Body of pancreas (tissue), 4 donors: ENCODE results near the gene WHRN. TPM values are rescaled to one million over a fixed set of nuclear protein-coding genes. Genes with fewer than 3 reads are reported as not detected.

ENCODE experiments used
- ATAC-seq: fragments of 150-250 bp; one replicate; pipeline ENCODE4 v1.9.1; 2016
- DNase-seq, 4 donors: peaks; one replicate each; pipeline ENCODE4 v3.0.0-alpha.2; 2019
- H3K27ac ChIP-seq, 4 donors: fragments of 200-600 bp; sonication (generic); 1 replicate in 3 of 4; 2 replicates in 1 of 4; pipeline versions ENCODE4 v1.5.1 to v1.6.1; 2016 to 2019; ENCODE audit warnings: mild to moderate bottlenecking in 1 of 4, mixed read lengths in 1 of 4, moderate library complexity in 1 of 4
- H3K27me3 ChIP-seq, 2 donors: fragments of 200-600 bp; sonication (generic); one replicate each; pipeline ENCODE4 v1.6.0; 2016; ENCODE audit warnings: mild to moderate bottlenecking in 1 of 2
- H3K36me3 ChIP-seq, 2 donors: fragments of 200-600 bp; sonication (generic); replicated peaks in 1 of 2; 2 replicates each; pipeline ENCODE4 v1.5.1; 2016; ENCODE audit warnings: low read depth in 2 of 2; ENCODE audit not compliant: insufficient read depth in 1 of 2
- H3K4me1 ChIP-seq: fragments of 200-600 bp; sonication (generic); one replicate; pipeline ENCODE4 v1.6.0; 2016
- H3K4me3 ChIP-seq, 2 donors: fragments of 200-600 bp; sonication (generic); 1 replicate in 1 of 2; 2 replicates in 1 of 2; pipeline ENCODE4 v1.5.1; 2016 to 2019
- H3K9me3 ChIP-seq, 3 donors: fragments of 200-600 bp; sonication (generic); 1 replicate in 2 of 3; 2 replicates in 1 of 3; pipeline ENCODE4 v1.5.1; 2016
- POLR2A ChIP-seq, 3 donors: fragments of 450-650 bp; IDR thresholded peaks; one replicate each; pipeline ENCODE4 v1.6.1; 2016; ENCODE audit warnings: antibody characterized with exemption in 3 of 3, mild to moderate bottlenecking in 2 of 3
- WGBS, 2 donors: methylation state at CpG; one replicate each; pipeline ENCODE4 v1.1.5; 2017; 5-methylcytosine and 5-hydroxymethylcytosine counted together
- intact Hi-C: fragments of 100-400 bp; cut with DNase I; formaldehyde crosslinking; loops from one replicate; pipeline ENCODE4 v1.15.1; 2023
- total RNA-seq, 2 donors: library from RNA; depleted of rRNA; stranded (reverse); fragments of >200 nt; gene quantifications; one replicate each; pipeline ENCODE4 v1.1.0, GENCODE V29; 2016
- TF ChIP-seq, protein P1 (sequence below), 7 experiments: fragments of 450-650 bp in 4 of 7; fragments of 200-600 bp in 3 of 7; sonication (generic) in 3 of 7; IDR thresholded peaks; one replicate each; pipeline ENCODE4 v1.5.1; 2016 to 2019; ENCODE audit warnings: antibody characterized with exemption in 7 of 7

Gene WHRN
- total RNA-seq, 2 donors from 2014 or later: 13.5 to 15.6 TPM

DNA sequence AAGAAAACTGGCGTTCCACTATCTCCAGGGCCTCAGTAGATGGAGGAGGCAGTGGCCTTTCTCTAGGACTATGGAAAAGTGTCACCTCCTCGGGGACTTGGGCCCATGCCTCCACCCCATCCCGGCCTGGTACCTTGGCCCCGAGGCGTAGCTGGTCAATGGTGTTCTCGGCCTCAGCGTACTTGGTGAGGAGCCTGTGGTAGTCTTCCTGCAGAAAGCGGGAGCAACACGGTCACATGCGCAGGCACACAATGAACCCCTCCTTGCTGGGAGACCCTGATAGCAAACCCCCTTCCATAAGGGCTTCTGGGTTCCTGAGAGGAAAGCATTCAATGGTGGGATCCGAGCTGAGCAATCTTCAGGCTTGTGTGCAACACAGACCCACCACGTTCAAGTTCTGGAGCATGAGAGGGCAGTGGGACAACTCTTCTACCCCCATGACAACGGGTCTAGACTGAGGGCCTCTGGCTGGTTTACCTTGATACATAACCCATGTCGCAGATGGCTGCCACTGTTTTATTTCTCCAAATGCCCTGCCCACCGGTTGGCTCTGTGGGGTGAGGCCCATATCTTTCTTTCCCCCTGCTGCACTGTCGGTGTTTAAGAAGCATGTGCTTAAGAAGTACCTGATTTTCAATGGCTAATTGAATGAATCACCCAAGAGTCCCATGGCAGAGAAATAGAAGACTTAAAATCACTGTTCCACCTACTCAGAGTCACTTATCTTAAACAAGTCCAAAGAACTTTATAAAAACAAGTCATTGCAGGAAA is 131.1 kb downstream of the WHRN start:
- 87 to 89% methylated on average over 15 to 16 of the region's 16 CpGs for WGBS, 2 donors
- peaks cover 0 to 4% of the 10 kb centered on the region in 2 donors for H3K36me3 ChIP-seq
- intact Hi-C loops: no loop called here
- ATAC-seq (no peak), DNase-seq (no peak)
- H3K9me3 ChIP-seq: no peaks in the 10 kb centered on the region
- no peak overlapping the region for H3K4me3 ChIP-seq
- H3K27me3 ChIP-seq: no peaks in the 10 kb centered on the region
- TF ChIP-seq, protein P1, sequence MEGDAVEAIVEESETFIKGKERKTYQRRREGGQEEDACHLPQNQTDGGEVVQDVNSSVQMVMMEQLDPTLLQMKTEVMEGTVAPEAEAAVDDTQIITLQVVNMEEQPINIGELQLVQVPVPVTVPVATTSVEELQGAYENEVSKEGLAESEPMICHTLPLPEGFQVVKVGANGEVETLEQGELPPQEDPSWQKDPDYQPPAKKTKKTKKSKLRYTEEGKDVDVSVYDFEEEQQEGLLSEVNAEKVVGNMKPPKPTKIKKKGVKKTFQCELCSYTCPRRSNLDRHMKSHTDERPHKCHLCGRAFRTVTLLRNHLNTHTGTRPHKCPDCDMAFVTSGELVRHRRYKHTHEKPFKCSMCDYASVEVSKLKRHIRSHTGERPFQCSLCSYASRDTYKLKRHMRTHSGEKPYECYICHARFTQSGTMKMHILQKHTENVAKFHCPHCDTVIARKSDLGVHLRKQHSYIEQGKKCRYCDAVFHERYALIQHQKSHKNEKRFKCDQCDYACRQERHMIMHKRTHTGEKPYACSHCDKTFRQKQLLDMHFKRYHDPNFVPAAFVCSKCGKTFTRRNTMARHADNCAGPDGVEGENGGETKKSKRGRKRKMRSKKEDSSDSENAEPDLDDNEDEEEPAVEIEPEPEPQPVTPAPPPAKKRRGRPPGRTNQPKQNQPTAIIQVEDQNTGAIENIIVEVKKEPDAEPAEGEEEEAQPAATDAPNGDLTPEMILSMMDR (IDR thresholded peaks at IDR 0.05): no peak
- TF ChIP-seq POLR2A (IDR thresholded peaks at IDR 0.05): no peak
- no peaks in the 10 kb centered on the region for H3K4me1 ChIP-seq
- no peak overlapping the region for H3K27ac ChIP-seq

DNA sequence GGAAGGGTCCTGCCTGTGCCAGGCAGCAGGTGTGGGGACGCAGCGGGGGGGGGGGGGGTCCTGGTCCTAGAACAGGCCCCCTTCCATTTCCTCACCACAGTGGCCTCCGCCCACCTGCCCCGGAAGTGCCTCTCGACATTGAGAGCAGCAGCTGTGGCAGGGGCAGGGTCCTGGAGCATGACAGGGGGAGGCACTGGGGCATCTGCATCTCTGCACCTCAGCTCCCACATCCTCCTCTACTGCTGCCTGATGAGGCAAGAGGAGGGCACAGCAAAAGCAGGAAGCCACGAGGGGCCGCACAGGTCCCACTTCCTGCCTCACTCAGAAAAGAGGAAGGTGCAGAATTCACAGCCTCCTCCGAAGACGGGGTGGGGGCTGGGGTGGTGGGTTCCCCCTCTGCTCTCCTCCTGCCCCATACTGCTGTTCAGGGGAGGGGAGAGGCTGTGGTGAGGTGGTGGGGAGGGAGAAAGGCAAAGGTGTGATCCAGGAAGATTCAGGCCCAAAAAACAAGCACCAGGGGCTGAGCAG is 132.3 kb downstream of the WHRN start:
- TF ChIP-seq POLR2A (IDR thresholded peaks at IDR 0.05): no peak
- TF ChIP-seq, protein P1 (IDR thresholded peaks at IDR 0.05): no peak
- peak; percentile 30 to 79 (median 39) for DNase-seq
- no peak for ATAC-seq
- H3K27me3 ChIP-seq: no peaks in the 10 kb centered on the region
- H3K36me3 ChIP-seq: peaks cover 0 to 4% of the 10 kb centered on the region in 2 donors
- intact Hi-C loops: no loop called here
- no peaks in the 10 kb centered on the region for H3K4me1 ChIP-seq
- peak overlapping the region in 1 of 4 donors; percentile 67 for H3K27ac ChIP-seq
- 71 to 86% methylated on average over 7 to 9 of the region's 9 CpGs for WGBS, 2 donors
- H3K4me3 ChIP-seq: no peak overlapping the region
- H3K9me3 ChIP-seq: no peaks in the 10 kb centered on the region

DNA sequence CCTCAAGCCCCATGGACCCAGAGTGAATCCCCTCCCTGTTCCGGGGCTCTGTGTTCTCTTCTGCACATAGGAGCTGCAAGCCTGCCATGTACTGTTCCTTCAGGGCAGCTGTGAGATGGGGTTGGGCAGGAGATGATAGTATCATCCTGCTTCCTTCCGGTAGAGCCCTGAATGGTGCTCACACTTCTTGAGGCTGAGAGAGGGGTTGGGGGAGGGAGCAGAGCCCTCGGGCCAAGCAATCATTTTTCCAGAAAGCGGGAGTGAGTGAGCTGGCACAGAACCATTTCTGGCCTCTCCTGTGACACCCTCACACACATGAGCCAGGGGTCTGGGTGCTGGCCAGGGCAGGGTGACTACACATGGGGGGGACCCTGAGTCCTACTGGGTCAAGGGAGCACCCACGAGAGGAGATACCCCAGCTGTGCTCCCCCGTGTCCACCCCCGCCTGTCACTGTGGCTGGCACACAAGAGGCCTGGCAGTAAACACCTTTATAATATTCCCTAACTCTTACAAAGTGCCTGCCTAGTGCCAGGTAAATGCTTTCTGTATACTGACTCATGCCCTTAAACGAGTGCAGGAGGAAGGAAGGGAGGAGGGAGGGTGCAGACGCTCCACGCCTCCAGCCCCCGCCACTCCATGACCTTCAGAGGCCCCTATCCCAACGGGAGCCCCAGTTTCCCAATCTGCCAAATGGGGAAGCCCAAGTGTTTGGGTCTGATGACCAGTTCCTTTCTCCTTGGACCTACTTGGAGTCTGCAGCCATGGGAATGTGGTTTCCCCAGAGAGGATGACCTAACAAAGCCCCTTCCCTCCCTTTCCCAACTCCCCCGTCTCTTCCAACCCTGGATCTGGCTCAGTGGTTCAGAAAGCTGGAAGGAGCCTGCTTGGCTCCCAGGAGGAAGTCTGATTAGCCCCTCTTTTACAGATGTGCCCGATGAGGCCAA is 133.0 kb downstream of the WHRN start:
- 58 to 64% methylated on average over 9 to 14 of the region's 14 CpGs for WGBS, 2 donors
- Histone ChIP-seq H3K4me3 (no peak overlapping the region), H3K27me3 (no peaks in the 10 kb centered on the region), H3K27ac (peak overlapping the region in 1 of 4 donors; percentile 67), H3K36me3 (peaks cover 0 to 6% of the 10 kb centered on the region in 2 donors), H3K9me3 (no peaks in the 10 kb centered on the region), H3K4me1 (no peaks in the 10 kb centered on the region)
- ATAC-seq (peak; percentile 28), DNase-seq (peak in 1 of 4 donors; percentile 52)
- intact Hi-C loops: no loop called here
- no peak for TF ChIP-seq POLR2A (IDR thresholded peaks at IDR 0.05)
- TF ChIP-seq, protein P1 (IDR thresholded peaks at IDR 0.05): no peak

DNA sequence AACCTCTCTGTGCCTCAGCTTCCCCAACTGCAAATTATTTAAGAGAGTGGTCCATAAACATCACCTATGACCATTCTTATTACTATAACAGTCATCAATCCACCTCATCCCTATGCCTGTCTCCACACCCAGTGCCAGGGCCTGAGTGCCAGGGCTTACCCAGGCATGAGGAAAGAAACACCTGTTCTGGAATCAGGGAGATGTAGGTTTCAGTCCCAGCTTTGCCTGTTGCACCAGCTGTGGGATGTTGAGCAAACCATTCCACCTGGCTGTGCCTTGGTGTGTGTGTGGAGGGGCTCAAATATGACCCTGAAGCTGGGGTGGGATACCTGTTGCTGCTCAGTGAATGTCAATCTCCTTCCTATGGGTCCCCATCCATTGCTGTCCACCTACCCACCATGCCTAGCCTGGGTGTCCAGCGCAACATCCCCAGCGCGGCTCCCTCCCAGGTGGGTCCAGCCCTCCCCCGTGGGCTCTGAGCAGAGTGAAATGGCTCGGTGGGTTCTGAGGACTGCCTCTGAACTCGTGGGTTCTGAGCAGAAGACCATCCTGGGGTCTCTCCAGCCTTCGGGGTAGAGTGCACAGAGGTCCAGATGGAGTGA is 133.8 kb downstream of the WHRN start:
- Histone ChIP-seq H3K4me3 (no peak overlapping the region), H3K27ac (no peak overlapping the region), H3K36me3 (peaks cover 0 to 4% of the 10 kb centered on the region in 2 donors), H3K4me1 (no peaks in the 10 kb centered on the region), H3K27me3 (no peaks in the 10 kb centered on the region), H3K9me3 (no peaks in the 10 kb centered on the region)
- intact Hi-C loops: no loop called here
- DNase-seq (no peak), ATAC-seq (no peak)
- TF ChIP-seq POLR2A (IDR thresholded peaks at IDR 0.05): no peak
- TF ChIP-seq, protein P1 (IDR thresholded peaks at IDR 0.05): no peak
- WGBS, 2 donors: 56 to 80% methylated on average over 6 to 7 of the region's 7 CpGs
